Measurements from ENCODE around the gene KLK7. TPM values are rescaled to one million over a fixed set of nuclear protein-coding genes. Genes with fewer than 3 reads are reported as not detected.

Gene KLK7
- total RNA-seq, 1 donor from 2014 or later: 0.41 TPM

DNA sequence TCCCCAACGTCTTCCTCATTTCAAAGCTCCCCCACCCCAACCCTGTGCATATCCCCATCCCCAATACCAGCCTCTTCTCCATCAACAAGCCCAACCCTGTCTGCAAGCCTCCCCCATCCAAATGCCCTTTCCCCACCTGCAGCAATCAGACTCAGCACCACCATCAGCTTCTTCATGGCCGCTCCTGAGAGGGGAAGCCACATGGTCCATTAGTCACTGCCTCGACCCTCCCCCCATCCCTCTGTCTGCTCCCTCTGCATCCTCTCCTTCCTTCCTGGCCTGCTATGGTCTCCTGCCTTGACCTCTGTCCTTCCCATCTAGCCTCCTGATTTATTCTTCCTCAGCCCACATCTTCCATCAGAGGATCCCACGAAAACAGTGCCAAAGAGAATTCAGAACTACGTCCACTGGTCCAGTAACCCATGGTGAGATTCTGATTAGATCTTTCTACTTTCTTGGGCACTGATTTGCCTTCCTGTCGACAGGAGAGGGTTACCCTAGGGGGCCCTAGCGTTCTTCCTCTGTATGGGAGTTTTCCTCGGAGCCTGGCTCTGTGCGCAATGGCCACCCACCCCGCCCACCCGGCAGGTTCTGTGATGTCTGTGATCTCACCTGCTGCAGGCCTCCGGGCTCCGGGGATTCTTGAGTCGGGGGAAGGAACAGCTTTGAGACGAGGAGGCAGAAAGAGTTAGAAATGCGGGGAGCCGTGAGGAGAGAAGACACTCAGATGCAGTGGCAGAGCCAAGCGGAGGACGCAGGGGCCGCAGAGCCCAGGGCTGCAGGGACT is 15.6 kb downstream of the KLK7 start:
- peaks cover 17% of the 10 kb centered on the region for H3K27me3 ChIP-seq
- ATAC-seq (no peak), DNase-seq (no peak)
- intact Hi-C loops (cut with DNase I): no loop called here
- H3K9me3 ChIP-seq: no peaks in the 10 kb centered on the region
- no peaks in the 10 kb centered on the region for H3K36me3 ChIP-seq
- H3K27ac ChIP-seq: no peak overlapping the region
- H3K4me1 ChIP-seq: no peaks in the 10 kb centered on the region
- TF ChIP-seq, protein P1, sequence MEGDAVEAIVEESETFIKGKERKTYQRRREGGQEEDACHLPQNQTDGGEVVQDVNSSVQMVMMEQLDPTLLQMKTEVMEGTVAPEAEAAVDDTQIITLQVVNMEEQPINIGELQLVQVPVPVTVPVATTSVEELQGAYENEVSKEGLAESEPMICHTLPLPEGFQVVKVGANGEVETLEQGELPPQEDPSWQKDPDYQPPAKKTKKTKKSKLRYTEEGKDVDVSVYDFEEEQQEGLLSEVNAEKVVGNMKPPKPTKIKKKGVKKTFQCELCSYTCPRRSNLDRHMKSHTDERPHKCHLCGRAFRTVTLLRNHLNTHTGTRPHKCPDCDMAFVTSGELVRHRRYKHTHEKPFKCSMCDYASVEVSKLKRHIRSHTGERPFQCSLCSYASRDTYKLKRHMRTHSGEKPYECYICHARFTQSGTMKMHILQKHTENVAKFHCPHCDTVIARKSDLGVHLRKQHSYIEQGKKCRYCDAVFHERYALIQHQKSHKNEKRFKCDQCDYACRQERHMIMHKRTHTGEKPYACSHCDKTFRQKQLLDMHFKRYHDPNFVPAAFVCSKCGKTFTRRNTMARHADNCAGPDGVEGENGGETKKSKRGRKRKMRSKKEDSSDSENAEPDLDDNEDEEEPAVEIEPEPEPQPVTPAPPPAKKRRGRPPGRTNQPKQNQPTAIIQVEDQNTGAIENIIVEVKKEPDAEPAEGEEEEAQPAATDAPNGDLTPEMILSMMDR (IDR thresholded peaks at IDR 0.05): no peak
- H3K4me3 ChIP-seq: no peak overlapping the region

DNA sequence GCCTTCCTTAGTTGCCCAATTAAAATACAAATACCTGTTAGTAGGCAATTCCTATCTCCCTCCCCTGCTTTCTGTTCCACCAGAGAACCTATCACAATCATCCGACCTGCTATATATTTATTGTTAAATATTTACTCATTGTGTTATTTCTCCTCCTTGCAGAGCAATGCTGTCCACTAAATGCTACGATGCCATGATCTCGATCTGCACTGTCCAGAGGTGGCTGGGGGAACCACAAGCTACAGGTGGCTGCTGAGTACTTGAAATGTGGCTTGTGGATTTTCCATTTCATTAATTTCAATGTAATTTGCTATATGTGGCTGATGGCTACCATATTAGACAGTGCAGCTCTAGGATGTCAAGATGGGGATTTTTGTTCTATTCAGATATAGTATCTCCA is 19.5 kb downstream of the KLK7 start:
- TF ChIP-seq, protein P1 (IDR thresholded peaks at IDR 0.05): no peak
- H3K27me3 ChIP-seq: peaks cover 5% of the 10 kb centered on the region
- H3K4me3 ChIP-seq: no peak overlapping the region
- no peaks in the 10 kb centered on the region for H3K9me3 ChIP-seq
- H3K27ac ChIP-seq: no peak overlapping the region
- ATAC-seq (no peak), DNase-seq (no peak)
- no peaks in the 10 kb centered on the region for H3K36me3 ChIP-seq
- intact Hi-C loops (cut with DNase I): no loop called here
- no peaks in the 10 kb centered on the region for H3K4me1 ChIP-seq

DNA sequence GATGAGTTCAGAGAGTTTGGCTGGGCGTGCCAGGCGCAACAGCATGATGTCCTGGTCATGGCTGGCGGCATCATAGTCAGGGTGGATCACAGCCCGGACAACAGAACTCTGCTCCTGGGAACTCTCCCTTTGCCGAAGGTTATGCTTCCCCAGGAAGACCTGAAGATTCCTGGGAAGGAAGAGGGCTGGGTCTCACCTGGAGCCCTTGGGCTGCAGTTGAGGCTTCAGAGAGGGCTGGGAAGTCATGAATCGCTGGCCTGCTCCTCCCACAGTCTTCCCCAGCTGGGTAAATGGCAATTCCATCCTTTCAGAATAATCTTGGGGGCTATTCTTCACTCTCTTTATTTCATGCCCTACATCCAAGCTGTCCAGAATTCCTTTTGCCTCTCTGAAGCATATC is 20.3 kb downstream of the KLK7 start:
- Histone ChIP-seq H3K4me1 (no peaks in the 10 kb centered on the region), H3K9me3 (no peaks in the 10 kb centered on the region), H3K36me3 (no peaks in the 10 kb centered on the region), H3K4me3 (no peak overlapping the region), H3K27me3 (peaks cover under 1% of the 10 kb centered on the region), H3K27ac (no peak overlapping the region)
- TF ChIP-seq, protein P1 (IDR thresholded peaks at IDR 0.05): no peak
- ATAC-seq (no peak), DNase-seq (no peak)
- intact Hi-C loops (cut with DNase I): no loop called here

DNA sequence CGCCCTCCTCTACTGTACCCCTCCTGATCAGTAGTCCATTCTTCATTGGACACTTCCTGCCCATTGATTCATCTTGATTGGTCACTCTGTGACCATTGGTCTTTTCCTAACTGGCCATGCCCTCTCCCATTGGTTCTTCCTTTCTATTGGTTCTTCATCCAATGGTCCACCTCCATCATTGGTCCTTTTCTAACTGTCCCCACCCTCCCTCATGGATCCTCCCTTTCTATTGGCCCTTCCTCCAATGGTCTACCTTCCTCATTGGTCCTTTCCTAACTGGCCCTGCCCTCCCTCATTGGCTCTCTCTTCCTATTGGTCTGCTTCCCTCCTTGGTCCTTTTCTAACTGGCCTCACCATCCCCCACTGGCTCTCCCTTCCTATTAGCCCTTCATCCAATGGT is 21.5 kb downstream of the KLK7 start:
- ATAC-seq (no peak), DNase-seq (no peak)
- Histone ChIP-seq H3K9me3 (no peaks in the 10 kb centered on the region), H3K27ac (no peak overlapping the region), H3K27me3 (no peaks in the 10 kb centered on the region), H3K4me3 (no peak overlapping the region), H3K36me3 (no peaks in the 10 kb centered on the region), H3K4me1 (no peaks in the 10 kb centered on the region)
- TF ChIP-seq, protein P1 (IDR thresholded peaks at IDR 0.05): no peak
- intact Hi-C loops (cut with DNase I): no loop called here

DNA sequence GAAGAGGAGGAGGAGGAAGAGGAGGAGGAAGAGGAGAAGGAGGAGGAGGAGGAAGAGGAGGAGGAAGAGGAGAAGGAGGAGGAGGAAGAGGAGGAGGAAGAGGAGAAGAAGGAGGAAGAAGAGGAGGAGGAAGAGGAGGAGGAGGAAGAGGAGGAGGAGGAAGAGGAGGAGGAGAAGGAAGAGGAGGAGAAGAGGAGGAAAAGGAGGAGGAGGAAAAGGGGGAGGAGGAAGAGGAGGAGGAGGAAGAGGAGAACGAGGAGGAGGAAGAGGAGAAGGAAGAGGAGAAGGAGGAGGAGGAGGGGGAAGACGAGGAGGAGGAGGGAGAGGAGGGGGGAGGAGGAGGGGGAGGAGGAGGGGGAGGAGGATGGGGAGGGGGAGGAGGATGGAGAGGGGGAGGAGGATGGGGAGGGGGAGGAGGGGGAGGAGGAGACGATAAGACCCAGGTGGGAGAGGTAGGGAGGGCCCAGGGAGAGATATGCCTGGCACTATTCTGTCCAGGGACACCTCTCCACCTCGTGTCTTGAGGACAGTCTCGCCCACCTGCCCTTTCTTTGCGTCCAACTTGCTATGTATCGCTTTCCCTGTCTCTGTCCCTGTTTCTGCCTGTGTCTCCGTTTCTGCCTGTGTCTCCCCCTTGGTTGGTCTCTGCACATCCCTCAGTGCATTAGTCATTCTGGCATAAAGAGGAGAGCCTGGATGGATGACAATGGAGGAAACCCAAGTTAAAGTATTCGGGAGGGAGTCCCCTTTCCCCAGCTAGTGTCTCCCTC is 23.8 kb downstream of the KLK7 start:
- no peak overlapping the region for H3K4me3 ChIP-seq
- TF ChIP-seq, protein P1 (IDR thresholded peaks at IDR 0.05): no peak
- no peak overlapping the region for H3K27ac ChIP-seq
- intact Hi-C loops (cut with DNase I): no loop called here
- no peaks in the 10 kb centered on the region for H3K27me3 ChIP-seq
- ATAC-seq (no peak), DNase-seq (no peak)
- H3K36me3 ChIP-seq: no peaks in the 10 kb centered on the region
- no peaks in the 10 kb centered on the region for H3K9me3 ChIP-seq
- H3K4me1 ChIP-seq: no peaks in the 10 kb centered on the region

All from upper lobe of right lung (tissue), 1 donor.